IPS-18c (cell line): ENCODE results near the gene SPACDR.
"Not testable (repeated sequence)": the region's sequence is repeated elsewhere in the genome, so short reads cannot be mapped to it uniquely, and the experiment has no call there.

Experiments
- H3K4me3 ChIP-seq: 2 replicates; pipeline ENCODE4 v1.7.0; 2013; ENCODE audit warnings: low read depth, mild to moderate bottlenecking, low read length, moderate library complexity; ENCODE audit not compliant: insufficient read depth
- H3K9me3 ChIP-seq: one replicate; pipeline ENCODE4 v1.6.1; 2013; ENCODE audit warnings: mild to moderate bottlenecking, low read length, moderate library complexity; ENCODE audit not compliant: control insufficient read depth, insufficient read depth

Gene SPACDR

DNA sequence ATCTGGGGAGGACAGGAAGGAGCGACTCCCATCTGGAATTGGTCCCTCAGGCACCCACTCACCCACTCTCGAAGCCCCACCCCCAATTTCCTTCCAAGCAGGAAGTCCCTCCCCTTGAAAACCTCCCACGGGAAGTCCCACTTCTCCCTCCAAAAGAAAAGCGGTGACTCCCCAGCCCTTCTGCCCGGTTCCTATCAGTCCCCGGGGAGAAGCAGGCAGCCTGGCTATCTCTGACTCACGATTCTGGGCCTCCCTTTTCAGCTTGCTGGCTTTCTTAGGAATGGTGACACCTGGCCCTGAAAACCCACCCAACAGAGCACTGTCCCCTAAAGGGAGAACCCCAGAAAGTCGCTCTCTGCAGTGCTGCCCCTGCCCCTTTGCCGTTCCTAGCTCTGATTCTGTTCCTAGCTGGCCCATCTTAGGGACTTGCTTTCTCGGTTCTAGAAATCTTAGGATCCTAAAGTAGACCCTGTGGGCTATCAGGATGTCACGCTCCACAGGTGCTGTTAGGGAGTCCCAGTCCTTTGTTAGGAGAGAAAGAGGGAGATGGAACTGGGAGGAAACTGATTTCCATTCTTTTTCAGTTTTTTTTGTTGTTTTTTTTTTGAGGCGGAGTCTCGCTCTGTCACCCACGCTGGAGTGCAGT, 8.9 kb upstream of the SPACDR start:
- no peaks in the 10 kb centered on the region for H3K9me3 ChIP-seq
- H3K4me3 ChIP-seq: no peak overlapping the region

DNA sequence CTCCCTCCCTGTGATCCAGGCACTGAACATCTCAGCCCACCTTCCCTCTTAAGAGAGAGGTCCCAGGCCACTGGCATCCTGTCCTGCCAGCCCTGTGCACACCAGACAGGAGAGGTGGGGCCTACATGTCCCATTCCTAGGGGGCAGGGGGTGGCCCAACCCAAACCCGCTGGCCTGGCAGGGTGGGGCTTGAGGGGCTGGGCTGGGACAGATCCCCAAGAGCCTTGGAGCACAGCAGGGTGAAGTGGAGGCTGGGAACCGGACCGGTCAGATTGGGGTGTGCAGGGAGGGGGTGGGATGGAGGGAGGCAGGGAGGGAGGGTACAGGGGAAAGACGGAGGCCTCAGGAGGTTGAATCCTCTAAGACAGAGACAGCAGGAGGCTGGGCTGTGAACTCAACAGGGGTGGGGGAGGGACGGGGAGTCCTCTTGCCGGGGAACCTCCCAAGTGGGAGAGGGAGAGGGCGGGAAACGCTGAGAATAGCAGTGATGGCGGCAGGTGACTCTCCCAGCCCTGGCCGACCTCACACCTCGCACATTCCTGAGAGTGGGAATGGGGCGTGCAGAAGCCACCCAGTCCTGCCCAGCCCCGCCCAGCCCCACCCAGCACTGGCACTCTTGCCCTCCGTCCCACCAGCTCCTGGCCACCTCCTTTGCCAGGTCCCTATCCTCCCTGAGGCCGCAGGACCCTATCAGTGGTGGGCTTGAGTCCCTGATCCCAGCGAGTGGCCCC, 8.2 kb upstream of the SPACDR start:
- H3K4me3 ChIP-seq: no peak overlapping the region

DNA sequence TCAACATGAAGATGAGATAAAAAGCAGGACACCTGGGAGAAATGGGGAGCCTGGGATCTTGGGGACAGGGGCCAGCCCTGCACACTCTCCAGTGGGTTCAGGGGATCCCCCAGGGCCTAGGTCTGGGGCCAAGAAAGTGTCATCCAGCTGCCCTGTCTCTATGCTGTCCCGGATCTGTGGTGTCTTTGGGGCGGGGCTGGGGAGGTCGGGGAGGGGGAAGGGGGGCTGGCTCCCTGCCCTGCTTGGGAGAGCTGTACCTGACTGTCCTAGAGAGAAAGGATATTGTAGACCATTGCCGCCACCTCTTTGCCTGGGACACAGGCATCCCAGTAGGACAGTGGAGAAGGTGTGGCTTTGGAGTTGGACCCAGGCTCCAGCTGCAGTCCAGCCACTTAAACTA, 7.0 kb upstream of the SPACDR start:
- Histone ChIP-seq H3K4me3 (no peak overlapping the region), H3K9me3 (no peaks in the 10 kb centered on the region)

More for the DNA sequence above, 8.2 kb upstream of the SPACDR start:
- H3K9me3 ChIP-seq: no peaks in the 10 kb centered on the region

DNA sequence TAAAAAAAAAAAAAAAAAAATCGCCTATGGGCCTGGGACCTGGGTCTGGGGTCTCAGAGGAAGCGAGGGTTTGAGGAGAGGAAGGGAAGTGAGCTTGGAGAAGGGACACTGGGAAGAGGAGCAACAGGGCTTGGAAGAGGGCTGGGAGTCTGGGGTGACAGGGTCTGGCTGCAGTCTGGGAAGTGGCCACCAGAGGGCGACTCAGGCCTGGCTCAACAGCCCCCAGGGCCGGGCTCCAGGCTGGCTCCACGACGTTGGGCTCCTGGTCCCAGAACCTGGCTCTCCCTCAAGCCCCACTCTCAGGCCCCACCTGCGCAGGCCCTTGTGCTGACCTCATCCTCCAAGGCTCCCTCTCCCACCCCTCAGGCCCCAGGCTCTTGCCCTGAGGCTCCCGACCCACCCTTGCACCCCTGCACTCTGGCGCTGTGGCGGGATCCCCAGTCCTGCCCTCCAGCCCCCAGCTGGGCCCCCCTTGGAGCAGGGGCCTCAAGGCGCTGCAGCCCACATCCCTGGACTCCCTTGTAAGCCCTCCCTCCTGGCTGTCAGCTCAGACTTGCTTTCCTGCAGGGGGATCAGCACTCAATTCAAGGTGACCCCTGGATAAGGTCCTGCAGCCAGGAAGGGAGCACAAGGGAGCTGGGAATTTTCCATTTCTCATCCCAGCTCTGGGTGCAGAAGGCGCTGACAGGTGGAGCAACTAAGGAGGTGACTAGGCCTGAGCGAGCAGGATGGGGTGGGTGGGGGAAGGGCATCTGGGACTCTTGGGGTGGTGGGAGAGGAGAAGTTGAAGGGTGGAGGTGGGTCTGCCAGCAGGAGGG, 5.4 kb upstream of the SPACDR start:
- Histone ChIP-seq H3K9me3 (no peaks in the 10 kb centered on the region), H3K4me3 (no peak overlapping the region)

DNA sequence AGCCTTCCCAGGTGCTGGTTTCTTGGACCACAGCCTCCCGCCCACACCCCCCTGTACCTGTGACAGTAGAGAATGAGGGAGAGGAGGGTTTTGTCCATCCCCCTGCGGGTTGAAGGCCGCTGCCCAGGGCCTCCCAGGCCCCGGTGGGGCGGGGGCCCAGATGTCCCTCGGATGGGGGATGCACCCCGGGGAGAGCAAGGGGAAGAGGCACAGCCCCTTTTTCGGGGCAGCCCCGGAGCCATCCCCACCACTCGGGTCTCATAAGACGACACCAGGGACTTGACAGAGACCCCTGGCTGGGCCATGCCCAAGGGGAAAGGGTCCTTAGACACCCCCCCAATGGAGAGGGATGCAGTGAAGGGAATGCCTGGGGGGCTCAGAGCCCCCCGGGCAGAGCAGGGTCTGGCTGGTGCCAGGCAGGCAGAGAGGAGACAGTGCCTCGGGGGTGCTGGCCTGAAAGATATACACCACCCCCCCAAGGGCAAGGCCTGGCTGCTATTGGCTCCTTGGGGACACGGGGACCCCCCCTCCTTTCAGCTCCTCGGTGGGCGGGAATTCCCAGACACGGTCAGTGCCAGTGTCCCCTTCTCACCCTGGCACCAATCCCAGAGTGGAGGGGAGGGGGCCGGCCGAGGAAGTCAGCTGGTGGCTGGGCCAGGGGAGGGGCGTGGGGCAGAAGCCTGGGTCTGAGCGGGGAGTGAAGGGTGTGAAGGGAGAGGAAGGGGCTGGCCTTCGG, 3.7 kb upstream of the SPACDR start:
- Histone ChIP-seq H3K9me3 (no peaks in the 10 kb centered on the region), H3K4me3 (no peak overlapping the region)

DNA sequence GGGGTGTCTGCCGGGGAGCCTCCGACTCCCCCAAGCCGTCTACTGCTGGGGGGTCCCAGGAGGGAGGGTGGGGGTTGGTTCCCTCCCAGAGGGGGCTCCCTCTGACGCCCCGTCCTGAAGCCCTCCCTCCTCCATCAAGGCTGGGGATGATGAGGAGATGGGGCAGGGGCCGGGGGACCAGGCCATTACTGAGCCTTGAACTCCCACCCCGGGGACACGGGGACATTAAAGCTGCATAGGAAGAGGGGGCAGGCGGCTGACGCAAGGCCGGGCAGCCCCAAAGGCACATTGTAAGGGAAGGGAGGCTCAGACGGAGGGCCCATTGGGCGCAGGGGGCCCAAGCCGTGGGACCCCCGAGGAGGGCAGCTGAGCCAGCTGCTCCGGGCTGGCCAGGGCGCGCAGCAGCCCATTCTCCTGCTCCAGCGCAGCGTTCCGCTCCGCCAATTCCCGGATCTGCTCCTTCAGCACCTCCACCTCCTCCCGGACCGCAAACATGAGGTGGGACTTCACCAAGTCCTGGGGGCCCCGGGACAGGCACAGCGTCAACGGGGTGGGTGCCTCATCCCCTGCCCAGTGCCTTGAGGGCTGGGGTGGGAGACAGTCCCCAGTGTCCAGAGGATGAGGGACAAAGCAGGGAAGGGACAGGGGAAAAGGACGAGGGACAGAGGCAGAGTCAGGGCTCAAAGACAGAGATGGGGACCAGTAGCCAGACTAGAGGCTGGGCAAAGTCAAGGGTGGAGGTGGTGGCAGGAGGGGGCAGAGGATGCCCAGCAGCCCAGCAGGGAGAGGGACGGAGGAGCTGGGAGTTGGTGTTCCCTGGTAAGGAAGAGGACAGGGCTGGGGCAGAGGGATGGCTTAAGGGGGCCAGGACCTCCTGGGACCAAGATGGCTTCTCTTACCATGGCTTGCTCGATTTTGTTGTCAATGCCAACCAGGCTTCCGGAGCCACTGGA, 2.9 kb upstream of the SPACDR start:
- Histone ChIP-seq H3K4me3 (no peak overlapping the region), H3K9me3 (no peaks in the 10 kb centered on the region)

DNA sequence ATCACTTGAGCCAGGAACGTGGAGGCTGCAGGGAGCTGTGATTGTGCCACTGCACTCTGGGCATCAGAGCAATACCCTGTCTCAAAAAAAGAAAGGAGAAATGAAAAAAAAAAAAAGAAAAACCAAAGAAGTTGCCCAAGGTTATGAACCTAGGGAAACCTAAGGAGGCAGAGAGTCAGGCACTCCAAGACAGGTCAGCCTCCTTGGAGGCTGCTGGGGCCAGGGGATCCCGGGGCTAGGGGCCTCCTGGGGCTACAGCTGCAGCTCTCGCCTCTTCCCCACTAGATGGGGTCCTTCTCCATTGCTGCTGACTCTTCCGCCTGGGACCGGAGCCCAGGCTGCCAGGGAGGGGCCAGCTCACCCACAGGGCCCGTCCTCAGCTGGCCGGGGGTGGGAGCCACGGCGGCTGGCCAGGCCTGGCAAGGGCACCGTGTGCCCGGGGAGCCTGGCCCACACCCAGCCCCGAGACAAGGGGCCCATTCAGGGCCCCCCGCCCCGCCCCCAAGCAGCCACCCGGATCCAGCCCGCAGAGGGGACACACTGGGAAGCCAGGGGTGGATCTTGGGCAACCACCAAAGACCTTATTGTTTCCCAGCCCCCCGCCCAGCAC, 1.7 kb upstream of the SPACDR start:
- no peaks in the 10 kb centered on the region for H3K9me3 ChIP-seq
- no peak overlapping the region for H3K4me3 ChIP-seq

DNA sequence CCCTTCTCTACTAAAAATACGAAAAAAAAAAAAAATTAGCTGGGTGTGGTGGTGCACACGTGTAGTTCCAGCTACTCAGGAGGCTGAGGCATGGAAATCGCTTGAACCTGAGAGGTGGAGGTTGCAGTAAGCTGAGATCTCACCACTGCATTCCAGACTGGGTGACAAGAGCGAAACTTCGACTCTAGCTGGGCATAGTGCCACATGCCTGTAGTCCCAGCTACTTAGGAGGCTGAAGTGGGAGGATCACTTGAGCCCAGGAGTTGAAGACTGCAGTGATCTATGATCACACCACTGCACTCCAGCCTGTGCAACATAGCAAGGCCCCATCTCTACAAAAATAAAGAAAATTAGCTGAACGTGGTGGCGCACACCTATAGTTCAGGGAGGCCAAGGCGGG, 1.2 kb upstream of the SPACDR start:
- H3K9me3 ChIP-seq: no peaks in the 10 kb centered on the region

DNA sequence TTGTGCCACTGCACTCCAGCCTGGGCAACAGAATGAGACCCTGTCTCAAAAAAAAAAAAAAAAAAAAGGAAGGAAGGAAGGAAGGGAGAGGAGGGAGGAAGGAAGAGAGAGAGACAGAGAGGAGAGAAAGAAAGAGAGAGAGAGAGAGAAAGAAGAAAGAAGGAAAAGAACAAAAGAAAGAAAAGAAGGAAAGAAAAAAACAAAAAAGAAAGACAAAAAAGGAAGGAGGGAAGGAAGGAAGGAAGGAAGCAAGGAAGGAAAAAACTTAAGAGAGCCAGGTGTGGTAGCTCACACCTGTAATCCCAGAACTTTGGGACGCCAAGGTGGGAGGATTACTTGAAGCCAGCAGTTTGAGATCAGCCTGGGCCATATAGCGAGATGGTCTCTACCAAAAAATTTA, 731 bp upstream of the SPACDR start:
- Histone ChIP-seq H3K4me3 (no peak overlapping the region), H3K9me3 (no peaks in the 10 kb centered on the region)

More for the DNA sequence above, 1.2 kb upstream of the SPACDR start:
- H3K4me3 ChIP-seq: no peak overlapping the region

DNA sequence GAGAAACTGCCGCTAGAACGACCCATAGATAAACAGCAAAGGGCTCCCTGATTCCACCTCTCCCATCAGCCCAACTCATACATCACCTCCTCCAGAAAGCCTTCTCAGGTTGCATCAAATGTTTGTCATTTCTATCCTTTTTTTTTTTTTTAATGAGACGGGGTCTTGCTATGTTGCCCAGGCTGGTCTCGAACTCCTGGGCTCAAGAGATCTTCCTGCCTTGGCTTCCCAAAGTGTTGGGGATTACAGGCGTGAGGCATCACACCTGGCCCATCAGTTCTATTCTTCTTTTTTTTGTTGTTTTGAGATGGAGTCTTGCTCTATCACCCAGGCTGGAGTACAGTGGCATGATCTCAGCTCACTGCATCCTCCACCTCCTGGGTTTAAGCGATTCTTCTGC, 7.0 kb downstream of the SPACDR start:
- H3K9me3 ChIP-seq: no peaks in the 10 kb centered on the region

DNA sequence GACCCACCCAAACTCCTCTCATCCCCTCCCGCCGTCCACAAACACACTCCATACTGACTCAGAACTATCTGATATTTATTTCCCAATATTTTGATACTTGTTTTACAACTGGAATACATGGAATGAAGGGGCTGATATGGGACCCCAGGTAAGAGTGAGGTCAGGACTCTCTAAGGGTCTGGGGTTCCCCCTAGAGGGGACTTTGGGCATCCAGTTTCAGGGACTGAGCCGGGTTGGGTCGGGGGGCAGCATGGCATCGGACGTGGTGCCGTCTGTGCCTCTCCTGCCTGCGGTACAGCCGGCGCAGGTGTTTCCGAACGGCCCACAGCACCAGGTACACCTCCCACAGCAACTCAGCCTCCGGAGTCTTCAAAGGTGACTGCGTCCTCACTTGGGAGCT, 7.5 kb downstream of the SPACDR start:
- H3K4me3 ChIP-seq: 0 out of 2 replicates have a peak overlapping the region, but pooled peaks have one; percentile 4
- H3K9me3 ChIP-seq: no peaks in the 10 kb centered on the region

More for the DNA sequence above, 7.0 kb downstream of the SPACDR start:
- no peak overlapping the region for H3K4me3 ChIP-seq

DNA sequence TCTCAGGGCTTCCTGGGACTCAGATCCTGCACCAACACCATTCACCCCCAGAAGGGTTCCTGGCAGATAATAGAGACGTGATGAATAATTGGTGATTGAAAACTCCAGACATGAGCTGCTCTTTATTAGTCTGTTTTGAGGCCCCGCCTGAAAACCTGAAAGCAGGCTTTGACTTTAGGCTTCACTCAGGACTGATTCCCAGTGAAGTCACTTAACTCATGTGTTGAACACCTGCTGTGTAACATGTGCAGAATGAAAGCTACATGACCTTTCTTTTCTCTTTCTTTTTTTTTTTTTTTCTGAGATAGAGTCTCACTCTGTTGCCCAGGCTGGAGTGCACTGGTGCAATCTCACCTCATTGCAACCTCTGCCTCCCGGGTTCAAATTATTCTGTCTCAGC, 8.9 kb downstream of the SPACDR start:
- Histone ChIP-seq H3K4me3 (no peak overlapping the region), H3K9me3 (no peaks in the 10 kb centered on the region)

DNA sequence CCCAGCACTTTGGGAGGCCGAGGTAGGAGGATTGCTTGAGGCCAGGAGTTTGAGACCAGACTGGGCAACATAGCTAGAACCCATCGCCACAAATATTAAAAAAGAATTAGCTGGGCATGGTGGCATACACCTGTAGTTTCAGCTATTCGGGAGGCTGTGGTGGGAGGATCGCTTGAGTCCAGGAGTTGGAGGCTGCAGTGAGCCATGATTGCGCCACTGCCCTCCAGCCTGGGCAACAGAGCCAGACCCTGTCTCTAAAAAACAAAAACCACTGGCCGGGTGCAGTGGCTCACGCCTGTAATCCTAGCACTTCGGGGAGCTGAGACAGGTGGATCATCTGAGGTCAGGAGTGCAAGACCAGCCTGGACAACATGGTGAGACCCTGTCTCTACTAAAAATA, 10.2 kb downstream of the SPACDR start:
- H3K4me3 ChIP-seq: not testable (repeated sequence)

DNA sequence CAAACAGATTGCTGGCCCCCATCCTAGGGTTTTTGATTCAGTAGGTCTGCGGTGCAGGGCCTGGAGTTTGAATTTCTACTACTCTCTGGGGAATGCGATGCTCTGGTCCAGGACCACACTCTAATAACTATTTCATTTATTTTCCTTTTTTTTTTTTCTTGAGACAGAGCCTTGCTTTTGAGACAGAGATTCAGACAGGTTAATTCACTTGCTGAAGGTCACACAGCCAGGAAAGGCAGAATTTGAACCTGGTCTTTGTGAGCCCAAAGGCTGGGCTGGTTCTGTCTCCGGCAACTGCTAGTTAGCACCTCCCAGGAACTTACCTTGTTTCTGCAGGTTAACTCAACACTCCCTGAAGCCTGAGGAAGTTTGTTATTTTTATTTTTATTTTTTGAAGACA, 11.5 kb downstream of the SPACDR start:
- no peak overlapping the region for H3K4me3 ChIP-seq
- H3K9me3 ChIP-seq: no peaks in the 10 kb centered on the region

More for the DNA sequence above, 10.2 kb downstream of the SPACDR start:
- not testable (repeated sequence) for H3K9me3 ChIP-seq

DNA sequence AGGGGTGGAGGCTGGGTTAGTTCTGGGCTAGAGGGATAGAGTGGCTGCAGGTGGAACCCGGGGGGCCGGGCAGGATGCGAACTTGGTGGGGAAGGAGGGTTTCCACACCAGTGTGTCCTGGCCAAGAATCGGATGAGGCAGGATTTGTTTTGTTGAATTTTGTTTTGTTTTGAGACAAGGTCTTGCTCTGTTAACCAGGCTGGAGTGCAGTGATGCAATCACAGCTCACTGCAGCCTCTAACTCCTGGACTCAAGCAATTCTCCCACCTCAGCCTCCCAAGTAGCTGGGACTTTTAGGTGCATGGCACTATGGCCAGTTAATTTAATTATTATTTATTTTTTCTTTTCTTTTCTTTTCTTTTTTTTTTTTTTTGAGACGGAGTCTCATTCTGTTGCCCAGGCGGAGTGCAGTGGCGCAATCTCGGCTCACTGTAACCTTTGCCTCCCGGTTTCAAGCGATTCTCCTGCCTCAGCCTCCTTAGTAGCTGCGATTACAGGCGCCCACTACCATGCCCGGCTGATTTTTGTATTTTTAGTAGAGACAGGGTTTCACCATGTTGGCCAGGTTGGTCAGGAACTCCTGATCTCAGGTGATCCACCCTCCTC, 14.8 kb downstream of the SPACDR start:
- H3K4me3 ChIP-seq: no peak overlapping the region
- H3K9me3 ChIP-seq: no peaks in the 10 kb centered on the region

DNA sequence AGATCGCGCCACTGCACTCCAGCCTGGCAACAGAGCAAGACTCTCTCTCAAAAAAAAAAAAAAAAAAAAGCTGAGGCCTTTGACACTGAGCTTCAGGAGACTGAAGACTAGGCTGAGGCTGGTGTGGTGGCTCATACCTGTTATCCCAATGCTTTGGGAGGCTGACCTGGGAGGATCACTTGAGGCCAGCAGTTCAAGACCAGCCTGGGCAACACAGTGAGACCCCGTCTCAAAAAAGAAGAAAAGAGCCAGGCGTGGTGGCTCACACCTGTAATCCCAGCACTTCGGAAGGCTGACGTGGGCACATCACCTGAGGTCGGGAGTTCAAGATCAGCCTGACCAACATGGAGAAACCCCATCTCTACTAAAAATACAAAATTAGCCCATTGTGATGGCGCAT, 16.7 kb downstream of the SPACDR start:
- not testable (repeated sequence) for H3K9me3 ChIP-seq, H3K4me3 ChIP-seq
